TTC549 (cell line): ENCODE data around the gene MYO16.

ENCODE experiments used
- FAIRE-seq: peaks from 2 replicates; lab custom pipeline; 2012; peaks lifted over from hg19 to GRCh38; lab: Jason Lieb, UNC

The MYO16 gene

DNA sequence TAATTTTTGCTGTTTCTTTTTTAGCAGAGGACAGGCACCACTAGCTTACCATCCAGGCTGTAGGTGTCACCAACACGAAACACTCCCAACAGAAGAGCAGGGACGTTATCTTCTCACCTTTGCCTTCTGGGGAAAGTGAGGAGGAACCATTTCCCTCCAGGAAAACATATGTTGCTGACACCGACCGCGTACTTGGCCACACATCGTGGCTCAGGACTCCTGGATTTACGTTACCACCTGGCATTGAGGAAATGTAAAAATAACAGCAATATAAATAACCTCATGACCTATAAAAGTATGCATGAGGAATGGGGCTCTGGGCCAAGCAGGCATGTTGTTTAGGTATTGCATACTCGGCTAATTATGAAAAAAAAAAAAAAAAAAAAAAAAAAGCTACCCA, 525.1 kb downstream of the MYO16 start:
- no peak for FAIRE-seq

DNA sequence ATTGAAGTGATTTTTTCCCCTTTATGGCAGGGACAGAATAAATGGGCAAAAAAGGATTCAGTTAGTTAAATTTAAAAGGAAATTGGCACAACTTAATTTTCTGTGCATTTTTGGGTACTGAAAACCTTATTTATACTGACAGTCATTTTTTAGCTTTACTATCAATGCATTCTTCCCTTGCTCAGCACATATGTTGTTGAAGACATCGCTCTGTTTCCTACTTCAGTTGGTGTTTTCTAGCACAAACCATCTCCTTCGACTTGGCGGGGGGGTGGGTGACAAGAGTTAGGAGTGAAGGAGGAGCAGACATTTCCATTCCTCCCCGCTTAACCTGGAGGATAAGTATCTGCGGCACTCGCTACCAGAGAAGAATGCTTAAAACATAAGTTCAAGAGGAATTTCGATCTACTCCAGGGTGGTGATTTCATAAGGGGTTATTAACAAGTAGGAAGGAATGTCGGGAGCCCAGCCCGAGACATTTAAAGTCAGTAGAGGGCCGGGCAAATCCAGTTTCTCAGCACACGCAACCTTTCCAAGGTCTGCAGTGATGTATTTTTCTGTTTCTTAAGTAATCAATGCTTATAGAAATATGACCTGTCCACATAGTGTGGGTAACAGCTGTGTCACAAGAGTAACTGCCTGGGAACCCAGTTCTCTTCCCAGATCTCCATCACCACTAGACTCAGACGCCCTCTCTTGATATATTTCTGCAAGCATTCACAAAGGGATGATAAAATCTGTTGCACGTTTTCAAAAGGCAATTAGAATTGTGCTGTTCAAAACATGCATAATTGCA, 525.8 kb downstream of the MYO16 start:
- no peak for FAIRE-seq

DNA sequence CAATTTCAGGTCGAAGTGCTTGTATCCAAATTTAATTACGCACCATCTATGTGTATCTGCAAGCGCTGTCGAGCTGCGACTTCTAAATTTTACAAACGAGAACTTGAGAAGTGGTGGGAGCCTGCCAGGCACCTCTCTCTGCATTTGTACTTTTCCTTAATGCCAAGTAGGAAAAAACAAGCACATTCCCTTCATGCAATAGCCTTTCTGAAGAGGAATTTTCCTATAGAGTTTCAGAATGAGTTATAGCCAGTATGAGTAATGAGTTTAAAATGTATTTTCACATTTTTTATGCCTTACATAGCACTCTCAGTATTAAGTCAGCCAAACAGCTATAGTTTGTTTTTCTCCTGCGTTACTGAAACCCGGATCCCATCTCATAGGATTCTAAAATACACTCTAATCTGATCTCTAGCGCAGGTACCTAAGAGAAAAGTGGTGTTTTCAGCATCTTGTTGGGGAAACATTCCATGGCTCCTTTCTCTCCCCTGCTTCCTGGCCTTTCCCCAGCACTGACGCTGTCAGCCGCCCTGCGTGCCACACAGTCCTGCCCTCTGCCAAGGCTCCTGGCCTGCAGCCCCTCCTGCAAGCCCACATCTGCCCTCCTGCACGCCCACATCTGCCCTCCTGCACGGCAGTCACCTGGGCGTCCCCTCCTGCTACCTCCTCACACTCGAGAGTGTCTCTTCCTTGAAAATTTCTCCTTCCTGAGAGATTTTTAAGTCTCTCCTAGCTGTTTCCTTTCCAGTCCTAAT, 526.9 kb downstream of the MYO16 start:
- no peak for FAIRE-seq

DNA sequence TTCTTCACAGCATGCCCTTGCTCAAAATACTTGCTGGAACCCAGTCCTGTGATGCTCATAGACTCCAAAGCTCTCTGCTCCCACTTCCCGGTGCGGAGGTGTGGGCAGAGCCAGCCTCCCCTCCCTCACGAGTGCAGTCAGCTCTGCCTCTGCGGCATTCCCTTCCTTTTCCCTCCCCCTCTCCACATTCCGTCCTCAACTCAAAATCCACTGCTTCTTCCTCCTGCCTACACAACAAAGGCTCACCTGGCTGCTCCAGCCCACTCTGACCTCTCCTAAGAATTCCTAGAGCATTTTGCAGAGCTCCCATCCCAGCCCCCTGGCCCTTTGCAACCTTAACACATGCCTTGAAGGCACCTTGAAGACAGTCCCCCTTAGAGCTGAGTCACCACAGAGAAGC, 527.9 kb downstream of the MYO16 start:
- FAIRE-seq: no peak

DNA sequence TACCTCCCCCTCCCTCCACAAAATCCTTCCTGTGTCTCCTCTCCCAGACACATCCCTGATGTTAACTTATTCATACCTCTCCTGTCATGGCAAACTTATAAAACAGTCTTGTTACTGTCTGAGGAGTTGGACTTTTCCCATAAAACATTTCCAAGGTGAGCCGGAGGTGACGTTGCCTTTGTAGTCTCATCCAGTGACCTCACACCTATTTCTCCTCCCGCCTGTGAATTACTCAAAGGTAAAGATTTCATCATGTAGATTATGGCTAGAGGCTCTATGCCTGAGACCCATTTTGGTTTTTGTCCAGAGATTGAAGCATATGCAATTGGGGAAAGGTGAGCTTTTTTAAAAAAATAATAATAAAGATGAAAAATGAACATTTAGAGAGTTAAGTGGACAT, 529.0 kb downstream of the MYO16 start:
- no peak for FAIRE-seq

DNA sequence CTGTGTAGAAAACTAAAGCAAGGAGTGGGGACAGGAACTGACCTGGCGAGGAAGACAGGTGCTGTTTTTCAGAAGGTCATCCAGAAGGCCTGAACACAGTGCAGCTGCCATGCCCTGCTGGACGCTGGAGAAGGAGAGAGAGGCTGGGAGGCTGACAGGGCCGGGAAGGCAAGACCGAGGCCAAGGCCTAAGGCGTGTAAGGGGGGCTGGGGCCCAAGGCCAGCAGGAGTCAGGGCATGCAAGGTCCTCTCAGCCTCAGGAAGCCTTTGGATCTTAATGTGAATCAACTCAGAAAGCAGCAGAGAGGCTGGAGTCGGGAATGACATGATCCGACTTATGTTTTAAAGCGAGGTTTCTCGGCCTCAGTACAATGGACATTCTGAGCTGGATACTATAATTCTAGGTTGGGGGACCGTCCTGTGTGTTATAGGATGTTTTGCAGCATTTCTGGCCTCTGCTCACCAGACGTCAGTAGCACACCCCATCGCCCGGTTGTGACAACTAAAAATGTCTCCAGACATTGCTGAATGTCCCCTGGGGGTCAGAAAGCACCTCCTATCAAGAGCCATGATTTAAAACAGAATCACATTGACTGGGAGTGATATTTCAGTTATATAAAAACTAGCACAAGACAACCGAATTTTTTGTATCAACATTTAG, 530.4 kb downstream of the MYO16 start:
- FAIRE-seq: no peak

DNA sequence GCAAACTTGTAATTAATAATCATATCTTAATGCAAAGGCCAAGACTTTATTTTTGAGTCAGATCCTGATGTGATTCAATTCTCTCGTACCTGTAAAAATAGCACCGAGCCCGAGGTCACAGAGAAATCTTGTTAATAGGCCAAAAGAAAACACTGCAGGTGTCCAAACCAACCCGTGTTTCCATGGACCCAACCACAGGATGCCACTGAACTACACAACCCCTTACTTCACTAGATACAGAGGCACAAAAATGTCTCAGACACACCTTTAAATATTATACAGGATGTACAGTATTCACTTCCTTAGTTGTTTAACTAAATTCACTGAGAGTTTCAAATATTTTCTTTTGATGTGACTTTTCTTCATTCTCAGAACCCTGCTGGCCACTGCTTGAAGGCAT, 530.9 kb downstream of the MYO16 start:
- FAIRE-seq: no peak

DNA sequence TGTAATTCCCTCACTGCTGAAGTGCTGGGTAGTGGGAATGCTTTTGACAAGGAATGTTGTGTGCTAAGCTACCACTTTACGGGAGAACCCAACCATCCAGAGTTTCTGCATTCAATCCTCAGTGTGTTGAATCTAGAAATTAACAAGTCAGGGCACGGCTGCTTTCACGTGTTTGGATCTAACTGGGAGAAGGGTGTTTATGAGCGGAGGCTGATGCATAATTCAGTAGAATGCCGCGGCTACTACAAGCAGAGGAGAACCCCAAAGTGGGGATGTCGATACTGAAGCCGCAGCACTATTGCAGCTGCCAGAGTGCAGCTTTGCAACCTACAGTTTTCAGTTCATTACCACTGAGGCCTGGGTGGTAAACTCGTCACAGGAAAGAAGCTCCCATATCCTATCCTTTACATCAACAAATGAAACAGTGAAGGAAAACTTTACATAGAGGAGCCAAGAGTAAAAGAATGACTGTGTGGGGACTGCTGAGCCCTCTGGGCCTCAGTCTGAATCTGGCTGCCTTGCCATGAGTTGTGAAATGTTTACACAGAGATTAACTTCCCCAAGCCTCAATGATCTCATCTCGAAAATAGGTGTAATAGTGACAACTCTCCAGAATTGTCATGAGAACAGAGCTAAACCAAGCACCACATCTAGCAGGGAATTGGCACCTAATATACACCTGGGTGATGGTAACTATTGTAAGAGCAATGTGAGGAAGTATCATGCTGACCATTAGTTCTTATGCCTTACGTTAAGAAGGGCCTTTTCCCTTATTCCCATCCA, 531.7 kb downstream of the MYO16 start:
- no peak for FAIRE-seq

DNA sequence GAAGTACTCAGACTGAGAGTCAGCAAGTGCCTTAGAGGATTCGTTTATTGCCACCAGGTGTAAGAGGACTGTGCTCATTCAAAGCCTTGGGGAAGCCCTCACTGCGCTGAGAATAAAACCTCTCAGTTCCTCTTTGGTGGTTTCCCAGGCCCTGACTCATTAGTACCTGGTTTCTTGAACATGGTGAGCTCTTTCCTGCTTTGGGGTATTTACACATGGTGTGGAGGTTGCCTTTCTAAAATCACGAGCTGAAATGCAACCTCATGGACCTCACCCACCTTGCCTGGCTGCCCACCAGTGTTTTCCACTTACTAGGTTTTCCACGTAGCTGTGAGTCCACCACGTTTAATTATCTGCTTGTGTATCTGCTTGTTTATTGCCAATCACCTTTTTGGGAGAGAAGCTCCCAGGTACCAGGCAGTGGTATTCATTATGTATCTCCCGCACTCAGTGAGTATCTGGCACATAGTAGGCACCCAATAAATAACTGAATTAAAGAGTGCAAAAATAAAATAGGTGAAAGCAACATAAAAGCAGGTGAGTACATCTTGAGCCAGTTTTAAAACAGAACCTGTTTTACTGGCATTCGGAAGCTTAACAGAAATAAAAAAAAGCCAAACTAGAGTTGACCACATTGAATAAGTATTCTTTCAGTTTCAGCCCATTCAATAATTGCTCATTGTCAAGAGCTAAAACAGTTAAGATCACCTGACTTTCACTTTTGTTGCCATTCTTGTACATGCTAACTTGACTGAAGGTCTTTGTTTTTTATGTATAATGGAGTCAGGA, 533.0 kb downstream of the MYO16 start:
- no peak for FAIRE-seq

DNA sequence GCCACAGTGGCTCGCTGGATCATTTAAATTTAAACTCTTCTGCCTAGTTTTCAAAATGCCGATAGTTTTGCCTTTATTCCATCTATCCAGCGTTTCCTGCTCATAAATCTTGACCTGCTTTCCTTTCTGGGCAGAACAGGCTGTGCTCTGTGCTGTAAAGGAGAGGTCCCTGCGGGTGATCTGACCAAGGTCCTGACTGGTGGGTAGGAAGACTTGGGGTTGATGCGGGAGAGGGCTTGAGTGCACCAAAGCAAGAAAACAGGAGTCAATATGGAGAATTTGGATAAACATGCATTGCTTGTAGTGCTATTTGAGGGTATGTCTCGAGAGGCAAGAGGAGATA, 533.6 kb downstream of the MYO16 start:
- no peak for FAIRE-seq

DNA sequence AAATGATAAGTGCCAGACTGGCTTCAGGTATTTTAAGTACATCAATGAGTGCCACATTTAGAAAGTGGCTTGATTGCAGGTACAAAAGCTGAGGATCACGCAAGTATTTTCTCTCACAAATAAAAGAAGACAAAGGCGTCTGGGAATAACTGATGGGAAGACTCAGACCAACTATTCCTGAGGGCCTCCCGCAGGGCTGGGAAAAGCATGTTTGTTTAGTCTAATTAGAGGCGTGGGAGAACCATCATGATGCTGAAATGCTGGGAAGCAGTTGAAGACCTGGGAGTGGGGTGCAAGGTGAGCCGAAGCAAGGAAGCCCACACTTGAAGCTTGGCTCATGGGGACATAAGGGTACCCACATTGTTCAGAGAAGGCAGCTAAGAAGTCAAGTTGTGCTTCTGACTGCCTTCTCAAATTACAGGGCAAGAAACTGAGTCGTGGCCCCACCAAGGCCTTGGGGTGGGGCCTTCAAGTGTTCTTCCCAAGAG, 536.0 kb downstream of the MYO16 start:
- no peak for FAIRE-seq

DNA sequence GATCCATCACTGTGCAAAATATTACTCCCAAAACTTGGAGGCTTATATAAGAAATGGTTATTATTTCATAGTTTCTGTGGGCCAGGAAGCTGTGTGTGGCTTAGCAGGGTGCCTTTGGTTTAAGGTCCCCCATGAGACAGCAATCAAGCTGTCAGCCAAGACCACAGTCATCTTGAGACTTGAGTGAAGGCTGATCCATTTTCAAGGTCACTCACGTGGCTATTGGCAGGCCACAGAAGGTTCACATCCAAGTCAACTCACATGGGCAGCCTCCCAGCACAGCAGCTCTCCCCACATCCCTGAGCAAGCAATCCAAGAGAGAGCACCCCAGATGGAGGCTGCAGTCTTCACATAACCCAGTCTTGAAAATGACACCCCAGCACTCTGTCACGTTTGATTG, 537.4 kb downstream of the MYO16 start:
- FAIRE-seq: no peak

DNA sequence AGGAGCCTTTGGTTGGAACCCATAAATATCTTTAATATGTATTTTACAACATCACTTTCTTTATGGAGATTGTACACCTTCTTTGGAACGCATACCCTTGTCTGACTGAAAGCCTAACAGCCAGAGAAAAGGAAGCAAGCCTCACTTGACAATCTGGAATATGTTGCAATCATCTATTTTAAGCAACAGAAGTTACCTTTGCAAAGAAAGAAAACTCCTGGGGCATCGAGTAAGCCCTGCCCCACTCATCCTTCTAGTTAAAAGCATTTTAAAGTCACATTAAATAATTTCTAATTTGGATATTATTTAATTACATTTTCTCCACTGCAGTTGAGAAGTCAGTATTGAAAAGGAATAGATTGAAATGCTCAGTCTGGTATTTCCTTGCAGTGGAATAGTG, 542.7 kb downstream of the MYO16 start:
- no peak for FAIRE-seq

DNA sequence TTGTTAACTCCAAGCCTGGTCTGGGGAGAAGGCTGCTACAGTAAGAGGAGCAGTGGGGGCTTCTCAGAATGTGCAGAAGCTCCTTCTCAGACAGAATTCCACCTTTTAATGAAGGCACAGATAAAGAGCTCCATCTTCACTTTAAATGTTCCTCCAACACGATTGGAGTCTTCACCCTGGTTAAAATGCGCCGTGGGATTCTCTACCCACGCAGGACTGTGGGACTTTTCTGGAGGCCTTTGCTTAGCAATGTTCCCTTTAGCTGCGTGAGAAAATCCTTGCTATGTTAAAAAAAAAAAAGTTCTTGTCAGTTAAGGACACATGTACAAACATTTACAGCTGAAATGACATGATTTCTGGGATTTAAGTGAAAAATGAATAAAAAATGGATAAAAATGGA, 546.3 kb downstream of the MYO16 start:
- no peak for FAIRE-seq

DNA sequence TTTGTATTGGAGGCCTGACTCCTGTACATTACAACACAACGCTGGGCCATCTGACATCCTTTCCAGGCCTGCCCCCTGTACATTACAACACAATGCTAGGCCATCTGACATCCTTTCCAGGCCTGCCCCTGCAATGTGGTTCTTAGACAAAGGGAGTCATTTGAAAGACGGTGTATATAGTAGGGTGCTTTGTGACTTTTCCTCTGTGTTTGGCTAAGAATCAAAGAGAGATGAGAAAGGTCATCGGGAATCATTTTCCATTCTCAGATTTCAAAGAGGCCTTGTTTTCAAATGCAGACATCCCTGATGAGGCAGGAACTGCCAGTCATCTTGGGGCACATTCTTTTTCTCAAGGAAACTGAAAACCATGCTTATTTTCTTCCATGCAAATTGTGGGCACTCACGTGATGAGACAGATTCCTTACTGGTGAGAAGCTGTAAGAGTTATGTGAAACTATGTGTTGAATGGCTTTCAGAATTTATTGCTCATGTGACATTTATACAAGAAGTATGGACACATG, 551.6 kb downstream of the MYO16 start:
- FAIRE-seq: no peak

DNA sequence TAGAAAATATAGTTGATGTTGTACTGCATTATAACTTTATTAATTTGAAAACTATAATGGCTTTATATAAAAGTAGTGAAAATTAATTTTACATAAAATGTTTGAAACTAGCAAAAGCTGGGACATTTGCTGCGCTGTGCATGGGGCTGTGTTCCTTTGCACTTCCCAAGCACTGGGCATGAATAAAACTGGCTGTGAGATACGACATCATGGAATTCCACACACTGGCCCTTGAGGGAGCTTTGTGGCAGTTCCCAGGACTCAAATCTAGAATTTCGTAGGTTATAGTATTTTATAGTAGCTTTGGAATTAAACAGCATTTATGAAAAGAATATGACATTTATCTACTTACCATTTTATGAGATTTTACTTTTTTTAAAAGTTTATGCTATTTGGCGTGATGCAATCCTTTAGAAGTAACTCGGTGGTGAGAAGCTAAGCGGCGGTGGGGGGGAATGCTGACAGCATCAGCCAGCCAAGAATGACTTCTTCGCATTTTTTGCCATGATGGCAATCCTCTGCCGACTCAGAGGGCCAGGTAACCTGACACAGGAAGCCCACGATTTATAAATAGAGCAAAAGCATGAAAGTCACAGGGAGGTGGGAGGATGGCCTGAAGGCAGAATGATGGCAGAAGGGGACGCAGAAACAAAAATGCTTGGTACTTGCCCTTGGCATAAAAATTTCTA, 553.5 kb downstream of the MYO16 start:
- no peak for FAIRE-seq

DNA sequence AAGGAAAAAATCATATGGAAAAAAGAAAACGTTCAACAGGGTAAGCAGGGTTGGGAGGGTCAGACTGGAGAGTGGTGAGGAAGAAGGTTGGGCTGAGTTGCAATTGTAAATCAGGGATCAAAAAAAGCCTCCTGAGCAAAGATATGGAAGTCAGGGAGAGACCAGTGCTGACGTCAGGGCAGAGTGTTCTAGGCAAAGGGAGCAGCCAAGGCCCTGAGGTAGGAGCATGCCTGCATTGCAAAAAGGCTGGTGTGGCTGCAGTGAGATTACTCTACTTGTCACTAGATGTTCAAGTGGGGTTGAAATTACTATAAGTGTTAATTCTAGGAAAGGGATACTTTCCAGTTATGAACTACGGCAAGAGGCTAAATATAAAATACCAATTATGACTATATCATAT, 562.0 kb downstream of the MYO16 start:
- FAIRE-seq: no peak

DNA sequence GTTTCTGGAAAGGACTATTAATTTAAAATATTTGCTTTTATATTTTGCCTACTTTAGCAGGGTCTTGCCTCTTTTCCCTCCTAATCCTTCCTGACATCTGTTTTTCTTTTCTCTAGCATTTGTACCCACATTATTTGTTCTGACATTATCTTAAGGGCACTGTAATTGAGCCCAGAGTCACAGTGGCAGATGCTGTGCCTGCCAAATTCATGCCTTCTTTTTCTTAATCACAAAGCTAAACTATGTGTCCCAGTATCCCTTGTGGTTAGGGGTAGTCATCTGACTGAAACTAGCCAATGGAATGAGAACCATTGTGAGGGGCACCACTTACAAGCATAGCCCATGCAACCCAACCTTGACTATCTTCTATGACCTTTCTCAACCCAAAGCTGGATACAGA, 562.9 kb downstream of the MYO16 start:
- no peak for FAIRE-seq

DNA sequence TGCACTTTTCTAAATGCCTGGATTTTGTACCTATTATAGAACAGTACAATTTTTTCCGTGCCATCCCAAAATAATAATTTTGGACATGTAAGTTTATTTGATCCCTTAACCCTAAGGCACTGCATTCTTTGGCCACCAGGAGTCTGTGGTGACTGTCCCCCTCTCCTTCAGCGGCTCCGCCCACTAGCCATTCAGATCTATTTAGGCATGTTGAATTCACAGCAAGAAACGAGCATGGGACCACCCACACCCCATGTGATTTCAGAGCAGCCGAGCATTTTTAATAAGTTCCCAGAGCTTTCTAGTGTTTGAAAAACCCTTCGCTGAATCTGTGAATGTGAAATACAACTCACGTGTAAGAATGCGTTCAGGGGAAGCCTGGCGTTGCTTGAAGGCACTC, 567.5 kb downstream of the MYO16 start:
- no peak for FAIRE-seq

DNA sequence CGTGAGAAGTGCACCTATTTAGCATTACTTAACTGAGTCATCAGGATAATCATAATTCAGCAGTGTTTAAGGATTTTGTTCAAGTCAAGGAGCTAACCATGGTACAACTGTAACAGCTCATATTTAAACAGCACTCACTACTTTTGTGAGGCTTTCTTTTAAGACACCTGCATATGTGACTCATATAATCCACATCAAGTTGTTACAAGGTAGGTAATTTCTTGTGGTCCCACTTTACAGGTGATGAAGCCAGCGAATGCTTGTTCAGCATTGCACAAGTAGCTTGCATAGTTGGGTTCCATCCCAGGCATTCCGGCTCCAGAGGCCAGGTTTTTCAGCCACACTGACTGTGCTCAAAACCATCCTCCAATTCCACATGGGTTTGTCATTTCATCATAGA, 569.2 kb downstream of the MYO16 start:
- FAIRE-seq: no peak

DNA sequence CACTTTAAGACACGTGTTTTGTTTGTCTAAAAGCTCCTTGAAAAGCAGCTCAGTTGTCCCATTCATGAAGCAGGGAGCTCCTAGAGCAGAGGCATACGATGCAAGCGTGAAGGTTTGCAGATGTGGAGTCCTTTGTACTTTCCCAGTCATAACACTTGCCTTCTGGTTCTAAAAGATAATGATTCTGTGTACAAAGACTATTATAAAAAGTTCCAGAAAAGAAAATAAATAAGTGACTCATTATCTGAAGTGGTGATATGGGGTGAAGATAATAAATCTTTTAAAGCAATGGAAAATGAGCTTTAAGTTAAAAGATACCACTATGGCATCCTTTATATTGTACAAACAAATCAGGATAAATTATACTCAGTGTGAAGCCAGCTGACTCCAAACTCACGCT, 569.9 kb downstream of the MYO16 start:
- FAIRE-seq: no peak
